HEK293T (cell line): ENCODE data around the gene LRP1B.

ENCODE experiments used
- BHLHE40 ChIP-seq: fragments of 450-650 bp; IDR thresholded peaks from 2 replicates; pipeline ENCODE4 v1.6.1; 2016; ENCODE audit warnings: mild to moderate bottlenecking, moderate library complexity, borderline replicate concordance
- ELF4 ChIP-seq: fragments of 450-650 bp; IDR thresholded peaks from 2 replicates; pipeline ENCODE4 v1.6.1; 2017; ENCODE audit warnings: antibody characterized with exemption
- FOXA1 ChIP-seq: fragments of 450-650 bp; IDR thresholded peaks from 2 replicates; pipeline ENCODE4 v1.6.1; 2016; ENCODE audit warnings: mild to moderate bottlenecking
- FOXK2 ChIP-seq: fragments of 450-650 bp; IDR thresholded peaks from 2 replicates; pipeline ENCODE4 v1.6.1; 2016; ENCODE audit warnings: mild to moderate bottlenecking
- NFRKB ChIP-seq: fragments of 450-650 bp; IDR thresholded peaks from 2 replicates; pipeline ENCODE4 v1.6.1; 2016; ENCODE audit warnings: mild to moderate bottlenecking, moderate library complexity

GRCh38 chr2:141967980-141968379, 162.8 kb downstream of the LRP1B start:
- TF ChIP-seq BHLHE40 (no peak), FOXK2 (no peak), FOXA1 (no peak), NFRKB (no peak), ELF4 (no peak)
